22Rv1 (cell line): Measurements from ENCODE around the gene IGLL5.

Experiments
- ZFX ChIP-seq: fragments of 450-650 bp; IDR thresholded peaks from 2 replicates; pipeline ENCODE4 v1.6.1; 2017; ENCODE audit warnings: antibody characterized with exemption, borderline replicate concordance
- TF ChIP-seq, protein P1 (sequence below): fragments of 450-650 bp; IDR thresholded peaks from 2 replicates; pipeline ENCODE4 v1.5.1; 2017; ENCODE audit warnings: mild to moderate bottlenecking

DNA sequence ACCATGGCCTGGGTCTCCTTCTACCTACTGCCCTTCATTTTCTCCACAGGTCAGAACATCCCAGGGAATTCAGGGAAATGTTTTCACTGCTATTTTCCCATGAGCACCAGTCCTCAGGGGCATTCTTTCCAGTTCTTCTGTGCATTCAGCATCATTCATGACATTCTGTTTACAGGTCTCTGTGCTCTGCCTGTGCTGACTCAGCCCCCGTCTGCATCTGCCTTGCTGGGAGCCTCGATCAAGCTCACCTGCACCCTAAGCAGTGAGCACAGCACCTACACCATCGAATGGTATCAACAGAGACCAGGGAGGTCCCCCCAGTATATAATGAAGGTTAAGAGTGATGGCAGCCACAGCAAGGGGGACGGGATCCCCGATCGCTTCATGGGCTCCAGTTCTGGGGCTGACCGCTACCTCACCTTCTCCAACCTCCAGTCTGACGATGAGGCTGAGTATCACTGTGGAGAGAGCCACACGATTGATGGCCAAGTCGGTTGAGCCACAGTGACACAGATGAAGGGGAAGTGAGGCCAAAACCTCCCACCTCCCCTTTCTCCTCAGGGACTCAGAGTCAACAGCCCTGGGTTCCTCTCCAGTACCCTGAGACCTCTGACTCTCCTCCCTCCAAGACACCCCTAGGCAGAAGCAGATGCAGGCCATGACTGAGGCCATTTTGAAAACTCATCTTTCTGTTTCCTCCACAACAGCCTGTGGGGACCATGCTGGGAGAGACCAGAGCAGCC lies 15.9 kb upstream of the IGLL5 start:
- TF ChIP-seq, protein P1, sequence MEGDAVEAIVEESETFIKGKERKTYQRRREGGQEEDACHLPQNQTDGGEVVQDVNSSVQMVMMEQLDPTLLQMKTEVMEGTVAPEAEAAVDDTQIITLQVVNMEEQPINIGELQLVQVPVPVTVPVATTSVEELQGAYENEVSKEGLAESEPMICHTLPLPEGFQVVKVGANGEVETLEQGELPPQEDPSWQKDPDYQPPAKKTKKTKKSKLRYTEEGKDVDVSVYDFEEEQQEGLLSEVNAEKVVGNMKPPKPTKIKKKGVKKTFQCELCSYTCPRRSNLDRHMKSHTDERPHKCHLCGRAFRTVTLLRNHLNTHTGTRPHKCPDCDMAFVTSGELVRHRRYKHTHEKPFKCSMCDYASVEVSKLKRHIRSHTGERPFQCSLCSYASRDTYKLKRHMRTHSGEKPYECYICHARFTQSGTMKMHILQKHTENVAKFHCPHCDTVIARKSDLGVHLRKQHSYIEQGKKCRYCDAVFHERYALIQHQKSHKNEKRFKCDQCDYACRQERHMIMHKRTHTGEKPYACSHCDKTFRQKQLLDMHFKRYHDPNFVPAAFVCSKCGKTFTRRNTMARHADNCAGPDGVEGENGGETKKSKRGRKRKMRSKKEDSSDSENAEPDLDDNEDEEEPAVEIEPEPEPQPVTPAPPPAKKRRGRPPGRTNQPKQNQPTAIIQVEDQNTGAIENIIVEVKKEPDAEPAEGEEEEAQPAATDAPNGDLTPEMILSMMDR = no peak
- TF ChIP-seq ZFX = no peak
